DMS79 (cell line): ENCODE data around the gene CCDC74B.
"Not testable (repeated sequence)": the region's sequence is repeated elsewhere in the genome, so short reads cannot be mapped to it uniquely, and the experiment has no call there.

Experiments
- DNase-seq: peaks from one replicate; lab custom pipeline; 2025; lab: John Stamatoyannopoulos, UW

The CCDC74B gene

GRCh38 chr2:130165293-130166016 is 20.5 kb upstream of the CCDC74B start:
- no peak for DNase-seq

GRCh38 chr2:130162968-130163367 is 18.1 kb upstream of the CCDC74B start:
- no peak for DNase-seq

DNA sequence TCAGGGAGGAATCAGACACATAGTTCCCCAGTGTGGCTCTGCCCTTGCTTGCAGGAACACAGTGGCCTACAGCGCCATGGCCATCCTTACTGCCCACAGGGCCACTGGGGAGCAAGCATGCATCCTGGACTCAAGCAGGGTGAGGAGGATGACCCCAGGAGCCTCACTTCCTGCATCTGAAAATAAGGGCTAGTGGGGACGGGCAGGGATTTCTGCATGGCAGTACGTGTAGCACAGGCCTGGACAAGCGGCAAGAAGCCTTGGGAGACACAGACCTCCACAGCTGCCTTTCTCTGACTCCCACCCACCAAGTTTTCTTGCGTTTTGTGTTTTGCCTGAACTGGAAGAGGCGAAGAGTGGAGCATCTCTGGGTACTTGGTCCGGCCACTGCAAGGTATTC is 17.6 kb upstream of the CCDC74B start:
- DNase-seq = not testable (repeated sequence)

GRCh38 chr2:130160838-130161705 is 16.2 kb upstream of the CCDC74B start:
- DNase-seq = not testable (repeated sequence)

DNA sequence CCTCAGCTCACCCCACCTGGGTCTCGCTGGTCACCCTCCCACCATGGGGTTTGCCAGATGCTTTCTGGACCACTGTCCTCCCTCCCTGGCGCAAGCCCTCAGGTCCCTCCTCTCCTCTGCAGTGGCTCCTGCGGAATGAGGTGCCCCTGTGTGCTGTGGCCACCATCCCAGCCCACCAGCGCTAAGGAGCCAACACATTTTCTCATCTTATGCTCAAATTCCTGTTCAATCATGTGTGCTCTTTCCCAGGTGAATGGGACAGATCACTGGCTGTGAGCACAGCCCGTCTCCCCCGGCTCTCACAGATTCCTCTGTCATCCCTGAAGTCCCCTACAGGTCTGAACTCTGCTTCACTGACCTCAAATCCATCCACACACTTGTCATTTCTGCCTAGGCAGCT is 15.2 kb upstream of the CCDC74B start:
- no peak for DNase-seq

- DNase-seq = not testable (repeated sequence)
These were observed 14.5 kb upstream of the CCDC74B start for GRCh38 chr2:130159376-130159775.

DNA sequence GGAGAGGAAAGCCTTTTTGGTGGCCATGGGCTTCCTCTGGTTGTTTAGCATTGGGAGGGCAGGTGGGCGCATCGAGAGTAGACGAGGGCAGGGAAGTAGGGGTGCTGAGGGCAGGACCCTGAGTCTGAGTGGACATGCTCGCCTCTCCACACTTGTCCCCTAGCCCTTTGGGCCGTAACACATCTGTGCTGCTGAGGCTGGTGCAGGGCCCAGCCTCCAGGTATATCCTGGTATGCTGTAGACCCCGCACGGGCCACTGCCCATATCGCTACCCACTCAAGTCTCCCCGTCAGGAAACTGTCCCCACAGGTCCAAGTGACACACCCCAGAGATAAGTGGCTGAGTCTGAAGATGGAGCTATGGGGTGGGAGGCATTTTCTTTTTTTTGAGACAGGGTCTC is 13.7 kb upstream of the CCDC74B start:
- no peak for DNase-seq

- not testable (repeated sequence) for DNase-seq
These were observed 13.1 kb upstream of the CCDC74B start for GRCh38 chr2:130157825-130158514.

- DNase-seq = peak; percentile 21
These were observed 12.4 kb upstream of the CCDC74B start for GRCh38 chr2:130157354-130157753.

GRCh38 chr2:130156624-130157004 is 11.7 kb upstream of the CCDC74B start:
- no peak for DNase-seq

DNA sequence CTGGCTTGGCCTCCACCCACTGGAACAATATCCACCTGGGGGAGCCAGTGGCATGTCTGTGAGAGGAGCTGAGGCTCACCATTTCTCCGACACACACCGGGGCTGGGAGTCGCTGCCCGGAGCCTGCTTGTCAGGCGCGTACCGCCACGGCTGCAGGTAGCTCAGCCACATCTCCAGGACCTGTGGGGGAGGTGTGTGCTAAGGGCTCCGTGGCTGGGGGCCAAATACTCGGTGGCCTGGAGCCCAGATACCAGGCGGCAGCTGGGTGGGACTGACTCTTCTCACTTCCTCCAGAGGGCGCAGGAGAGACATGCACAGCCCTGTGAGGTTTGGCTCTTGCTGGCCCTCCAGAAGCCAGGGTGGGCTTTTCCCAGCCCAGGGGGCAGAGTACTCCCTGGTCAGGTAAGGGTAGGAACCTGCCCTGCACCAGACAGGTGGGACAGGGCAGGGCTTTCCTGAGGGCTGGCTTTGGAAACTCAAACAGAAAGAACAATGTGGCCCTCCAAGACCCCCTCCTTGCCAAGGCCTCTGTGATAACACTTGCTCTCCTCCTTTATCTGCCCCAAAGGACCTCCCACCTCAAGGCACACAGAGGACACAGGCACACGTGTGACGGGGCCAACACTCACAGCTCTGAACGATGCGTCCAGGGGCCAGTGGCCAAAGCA is 11.2 kb upstream of the CCDC74B start:
- DNase-seq = peak; percentile 81

DNA sequence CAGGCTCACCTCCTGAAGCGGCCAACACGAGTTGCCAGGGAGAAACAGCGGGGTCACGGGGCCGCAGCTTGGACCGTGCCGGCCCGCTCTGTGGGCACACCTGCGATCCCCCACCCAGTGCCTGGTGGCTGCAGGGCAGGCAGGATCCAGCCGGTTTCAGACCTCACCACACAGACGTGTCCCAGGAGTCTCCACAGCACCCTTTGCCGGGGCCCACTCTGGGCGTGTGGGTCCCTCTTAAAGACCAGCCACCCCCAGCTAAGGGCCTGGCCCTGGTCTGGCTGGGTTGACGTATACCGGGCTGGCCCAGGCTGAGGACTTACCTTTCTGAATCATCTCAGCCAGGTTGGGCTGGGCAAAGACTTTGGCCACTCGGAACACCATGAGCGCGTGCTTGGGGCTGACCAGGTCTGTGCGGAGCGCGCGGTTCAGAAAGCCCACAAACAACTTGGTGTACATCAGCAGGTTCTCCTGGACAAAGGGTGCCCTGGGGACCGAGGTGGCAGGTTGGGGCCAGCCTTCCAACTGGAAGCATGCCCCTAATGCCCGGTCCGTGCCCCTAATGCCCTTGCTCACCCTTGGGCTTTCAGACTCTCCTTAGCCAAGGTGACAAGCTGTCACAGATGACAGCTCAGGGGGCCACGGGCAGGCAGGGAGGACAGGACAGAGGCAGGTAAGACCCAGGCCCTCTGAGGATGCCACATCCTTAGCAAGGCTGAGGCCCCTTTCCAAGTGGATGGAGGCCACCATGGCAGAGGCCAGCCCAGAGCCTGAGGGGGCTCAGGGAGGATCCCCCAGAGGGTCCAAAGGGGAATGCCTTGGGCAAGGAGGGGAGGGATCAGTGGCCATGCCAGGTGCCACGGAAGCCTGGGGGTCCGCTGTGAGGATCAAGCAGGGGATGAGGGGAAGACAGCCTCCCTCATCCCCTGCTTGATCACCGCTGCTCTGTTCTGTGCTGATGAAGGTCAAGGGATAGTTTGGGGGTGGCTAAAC is 10.2 kb upstream of the CCDC74B start:
- DNase-seq = no peak

DNA sequence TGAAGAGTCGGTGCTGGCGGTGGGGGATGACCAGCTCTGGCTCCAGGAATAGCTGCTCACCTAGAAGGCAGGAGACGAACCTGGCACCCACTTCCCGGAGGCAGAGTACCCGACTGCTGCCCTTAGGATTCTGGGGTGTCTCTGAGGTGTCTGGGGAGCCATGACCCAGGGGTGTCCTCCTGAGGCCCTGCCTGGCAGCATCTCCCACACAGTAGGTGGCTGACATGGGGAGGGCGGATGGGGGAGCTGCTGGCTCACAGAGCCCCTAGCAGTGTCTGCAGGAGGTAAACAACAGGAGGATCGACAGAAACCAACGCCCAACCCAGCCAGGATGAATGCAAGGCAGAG is 9.5 kb upstream of the CCDC74B start:
- not testable (repeated sequence) for DNase-seq

DNA sequence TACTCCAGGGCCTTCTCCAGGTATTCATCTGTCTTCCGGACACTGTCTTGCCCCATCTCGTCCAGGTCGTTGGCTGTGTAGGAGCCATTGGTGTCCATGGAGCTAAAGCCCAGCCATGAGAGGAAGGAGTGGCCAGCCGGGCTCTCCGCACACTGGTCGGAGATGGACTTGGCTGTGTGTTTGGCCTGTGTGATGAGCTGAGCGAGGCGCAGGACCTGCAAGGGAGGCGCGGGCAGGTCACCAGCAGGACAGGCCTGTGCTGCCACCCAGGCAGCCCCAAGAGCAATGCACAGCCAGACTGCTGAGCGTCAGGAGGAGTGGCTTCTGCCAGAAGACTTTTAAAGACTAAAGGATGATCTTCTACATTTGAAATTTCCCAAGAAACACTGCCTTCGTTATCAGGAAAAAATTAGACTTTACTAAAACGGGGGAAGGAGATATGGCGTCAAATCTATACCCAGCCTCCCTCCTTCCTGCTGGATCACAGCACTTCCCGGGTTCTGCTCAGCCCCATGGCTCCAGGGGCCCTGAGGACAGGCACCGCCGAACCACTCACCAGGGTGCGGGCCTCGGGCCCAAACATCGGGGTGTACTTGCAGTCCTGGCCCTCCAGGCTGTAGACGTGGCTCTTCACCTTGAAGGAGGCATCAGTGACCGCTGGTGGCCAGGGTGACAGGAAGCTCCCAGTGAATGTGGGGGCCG is 9.0 kb upstream of the CCDC74B start:
- not testable (repeated sequence) for DNase-seq

DNA sequence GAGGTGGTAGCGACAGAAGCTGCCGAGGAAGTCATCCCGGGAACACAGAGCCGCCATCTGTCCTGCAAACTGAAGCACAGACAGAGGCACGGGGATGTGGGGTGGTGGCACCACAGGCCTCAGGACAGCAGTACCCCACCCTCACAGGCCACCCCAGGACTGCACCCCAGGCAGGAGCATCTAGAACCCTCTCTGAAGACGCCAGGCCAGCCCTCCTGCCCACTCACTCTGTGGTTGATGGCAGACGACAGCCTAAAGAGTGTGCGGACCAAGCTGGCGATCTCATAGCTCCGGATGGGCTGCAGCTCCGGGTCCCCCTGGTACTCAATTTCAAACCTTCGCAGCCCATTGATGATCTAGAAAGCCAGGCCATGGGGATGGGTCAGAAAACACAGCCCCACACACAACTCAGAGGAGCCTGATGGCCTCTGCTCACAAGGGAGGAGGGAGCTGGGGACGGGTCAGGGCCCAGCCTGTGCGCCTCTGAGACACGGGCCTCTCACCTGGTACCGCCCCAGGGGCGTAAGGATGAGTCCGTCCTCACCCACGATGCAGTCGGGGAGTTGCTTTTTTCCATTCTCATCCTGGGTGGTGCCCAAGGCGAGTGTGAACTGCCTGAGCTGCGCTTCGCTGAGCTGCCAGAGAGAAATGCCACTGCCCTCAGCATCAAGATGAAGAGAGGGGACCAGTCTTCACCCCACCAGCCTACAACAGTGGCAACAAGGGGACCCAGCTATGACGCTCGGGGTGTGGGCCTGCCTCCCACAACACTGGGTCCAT is 8.1 kb upstream of the CCDC74B start:
- no peak for DNase-seq

DNA sequence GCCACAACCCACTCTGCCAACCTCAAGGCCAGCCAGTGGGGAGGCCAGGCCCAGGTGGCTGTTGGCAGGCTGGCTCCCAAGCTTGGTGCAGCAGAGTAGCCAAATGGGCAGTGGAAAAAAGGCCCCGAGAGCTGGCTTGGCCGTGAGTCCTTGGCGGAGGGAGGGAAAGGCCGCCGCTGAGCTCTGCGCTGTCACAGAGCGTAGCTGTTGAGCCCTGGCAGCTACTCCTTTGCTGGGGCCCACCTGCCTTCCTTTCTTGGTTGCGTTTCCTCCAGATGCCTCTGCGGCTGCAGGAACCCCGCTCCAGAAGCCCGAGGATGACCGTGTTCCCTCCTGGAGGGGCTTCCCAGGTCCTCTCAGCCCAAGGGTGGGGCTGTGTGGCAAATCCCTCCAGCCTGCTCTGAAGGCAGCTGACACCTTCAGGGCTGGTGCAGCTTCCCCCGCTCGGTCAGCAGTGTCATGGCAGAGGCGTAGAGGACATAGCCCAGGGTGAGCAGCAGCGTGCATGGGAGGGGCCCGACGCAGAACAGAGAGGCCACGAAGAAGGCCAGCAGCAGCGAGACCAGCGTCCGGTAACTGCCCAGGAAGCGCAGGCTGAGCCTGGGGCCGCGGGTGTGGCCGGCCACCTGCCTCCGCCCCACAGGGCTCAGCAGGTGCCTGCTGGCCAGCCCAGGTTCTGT is 7.4 kb upstream of the CCDC74B start:
- not testable (repeated sequence) for DNase-seq

GRCh38 chr2:130151145-130151512 is 6.2 kb upstream of the CCDC74B start:
- DNase-seq = not testable (repeated sequence)

DNA sequence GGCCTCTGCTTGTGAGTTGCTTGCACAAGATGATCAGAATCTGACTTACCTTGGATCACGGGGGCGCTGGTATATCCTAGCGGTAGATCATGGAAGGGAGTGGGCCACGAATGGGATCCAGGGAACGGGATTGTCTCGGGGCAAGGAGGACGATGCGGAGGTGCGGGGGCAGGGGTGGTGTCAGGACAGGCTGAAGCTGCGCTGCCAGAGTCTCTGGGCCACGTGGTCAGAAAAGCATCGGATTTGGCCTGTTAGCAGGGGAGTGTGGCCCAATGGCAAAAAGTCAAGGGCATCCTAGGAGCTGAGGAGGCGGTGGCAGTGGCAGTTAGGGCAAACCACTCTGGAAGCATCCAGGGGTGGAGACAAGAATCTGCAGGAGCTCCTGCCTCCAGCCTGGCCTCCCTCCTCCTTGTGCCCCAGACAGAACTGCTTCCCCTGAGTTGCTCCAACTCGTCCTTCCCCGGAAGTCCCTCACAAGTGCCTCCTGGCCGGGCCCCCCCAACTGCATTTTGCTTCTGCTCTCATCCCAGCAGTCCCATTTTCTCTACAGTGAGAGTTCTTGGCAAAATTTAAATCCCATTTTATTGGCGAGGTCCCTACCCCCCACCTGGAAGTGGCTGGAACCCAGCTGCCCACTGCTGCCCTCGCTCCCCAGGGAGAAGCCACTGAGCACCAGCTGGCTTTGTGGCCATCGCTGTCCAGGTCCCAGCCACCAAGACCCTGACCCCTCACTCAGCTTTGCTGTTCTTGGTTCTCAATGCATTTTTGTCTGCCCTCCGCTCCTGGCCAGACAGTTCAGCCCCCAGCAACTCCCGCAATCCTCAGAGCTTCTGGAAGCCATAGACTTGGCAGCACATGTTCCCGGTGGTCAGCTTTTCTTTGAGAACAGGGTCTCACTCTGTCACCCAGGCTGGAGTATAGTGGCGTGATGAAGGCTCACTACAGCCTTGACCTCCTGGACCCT is 5.6 kb upstream of the CCDC74B start:
- no peak for DNase-seq
